ENCODE data around the gene UBR4. TPM values are rescaled to one million over a fixed set of nuclear protein-coding genes. Genes with fewer than 3 reads are reported as not detected.

Gene UBR4
- total and polyA plus RNA-seq, 11 donors: 44.8 to 150 (median 87.2) TPM

DNA sequence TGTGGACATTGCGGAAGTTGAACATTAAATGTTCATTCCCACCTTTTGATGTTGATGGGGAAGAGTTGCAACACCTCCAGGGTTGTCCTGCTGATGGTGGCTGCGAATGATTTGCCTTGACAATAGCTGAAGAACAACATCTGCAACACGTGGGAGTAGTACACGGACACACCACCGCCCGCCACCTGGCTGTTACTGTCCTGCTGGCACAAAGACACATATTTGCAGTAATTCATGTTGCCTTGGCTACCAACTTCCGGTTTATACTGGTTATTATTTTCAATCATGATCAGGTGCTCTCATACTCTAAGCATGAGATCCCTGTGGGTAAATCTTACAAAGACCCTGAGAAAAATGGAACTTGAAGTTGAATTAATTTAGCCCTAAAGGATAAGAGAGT is 55.2 kb downstream of the UBR4 start:
- Histone ChIP-seq H3K4me1 (peaks cover 0 to 37% (median 10%) of the 10 kb centered on the region in 12 donors), H3K4me3 (no peak overlapping the region), H3K27me3 (no peaks in the 10 kb centered on the region), H3K27ac (peak overlapping the region in 6 of 12 donors; percentile 15 to 59 (median 44)), H3K9me3 (no peaks in the 10 kb centered on the region), H3K36me3 (peaks cover 4 to 100% (median 100%) of the 10 kb centered on the region in 9 donors)
- TF ChIP-seq, protein P1, sequence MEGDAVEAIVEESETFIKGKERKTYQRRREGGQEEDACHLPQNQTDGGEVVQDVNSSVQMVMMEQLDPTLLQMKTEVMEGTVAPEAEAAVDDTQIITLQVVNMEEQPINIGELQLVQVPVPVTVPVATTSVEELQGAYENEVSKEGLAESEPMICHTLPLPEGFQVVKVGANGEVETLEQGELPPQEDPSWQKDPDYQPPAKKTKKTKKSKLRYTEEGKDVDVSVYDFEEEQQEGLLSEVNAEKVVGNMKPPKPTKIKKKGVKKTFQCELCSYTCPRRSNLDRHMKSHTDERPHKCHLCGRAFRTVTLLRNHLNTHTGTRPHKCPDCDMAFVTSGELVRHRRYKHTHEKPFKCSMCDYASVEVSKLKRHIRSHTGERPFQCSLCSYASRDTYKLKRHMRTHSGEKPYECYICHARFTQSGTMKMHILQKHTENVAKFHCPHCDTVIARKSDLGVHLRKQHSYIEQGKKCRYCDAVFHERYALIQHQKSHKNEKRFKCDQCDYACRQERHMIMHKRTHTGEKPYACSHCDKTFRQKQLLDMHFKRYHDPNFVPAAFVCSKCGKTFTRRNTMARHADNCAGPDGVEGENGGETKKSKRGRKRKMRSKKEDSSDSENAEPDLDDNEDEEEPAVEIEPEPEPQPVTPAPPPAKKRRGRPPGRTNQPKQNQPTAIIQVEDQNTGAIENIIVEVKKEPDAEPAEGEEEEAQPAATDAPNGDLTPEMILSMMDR (IDR thresholded peaks at IDR 0.05): no peak
- no peak for TF ChIP-seq POLR2A (IDR thresholded peaks at IDR 0.05)
- intact Hi-C loops (cut with DNase I): no loop called here
- DNase-seq (no peak), ATAC-seq (no peak)
- WGBS, 4 donors: 65 to 81% (median 75%) methylated on average over 7 of the region's 7 CpGs

DNA sequence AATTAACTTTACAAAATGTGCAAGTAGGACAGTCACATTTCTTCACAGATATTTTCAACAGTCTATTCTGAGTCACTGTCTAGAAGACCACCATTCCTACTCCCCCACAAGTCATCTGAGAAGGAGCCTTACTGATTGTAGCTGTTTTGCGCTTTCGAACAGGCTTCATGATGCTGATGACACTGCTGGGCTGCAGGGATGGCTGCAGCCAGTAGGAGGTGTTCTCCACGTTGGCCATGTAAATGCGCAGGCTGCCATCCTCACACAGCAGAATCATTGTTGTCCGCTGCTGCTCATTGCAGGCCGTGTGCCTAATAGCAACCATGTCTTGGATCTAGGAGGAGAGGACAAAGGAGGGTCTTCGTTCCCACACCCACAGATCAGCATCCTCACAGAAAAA is 56.9 kb downstream of the UBR4 start:
- DNase-seq: no peak
- TF ChIP-seq POLR2A (IDR thresholded peaks at IDR 0.05): no peak
- TF ChIP-seq, protein P1 (IDR thresholded peaks at IDR 0.05): no peak
- H3K27me3 ChIP-seq: no peaks in the 10 kb centered on the region
- ATAC-seq: no peak
- 90 to 96% (median 92%) methylated on average over 7 of the region's 7 CpGs for WGBS, 4 donors
- H3K36me3 ChIP-seq: peaks cover 6 to 100% (median 100%) of the 10 kb centered on the region in 9 donors
- H3K4me3 ChIP-seq: no peak overlapping the region
- intact Hi-C loops (cut with DNase I): no loop called here
- no peak overlapping the region for H3K27ac ChIP-seq
- peaks cover 0 to 37% (median 10%) of the 10 kb centered on the region in 12 donors for H3K4me1 ChIP-seq
- H3K9me3 ChIP-seq: no peaks in the 10 kb centered on the region

DNA sequence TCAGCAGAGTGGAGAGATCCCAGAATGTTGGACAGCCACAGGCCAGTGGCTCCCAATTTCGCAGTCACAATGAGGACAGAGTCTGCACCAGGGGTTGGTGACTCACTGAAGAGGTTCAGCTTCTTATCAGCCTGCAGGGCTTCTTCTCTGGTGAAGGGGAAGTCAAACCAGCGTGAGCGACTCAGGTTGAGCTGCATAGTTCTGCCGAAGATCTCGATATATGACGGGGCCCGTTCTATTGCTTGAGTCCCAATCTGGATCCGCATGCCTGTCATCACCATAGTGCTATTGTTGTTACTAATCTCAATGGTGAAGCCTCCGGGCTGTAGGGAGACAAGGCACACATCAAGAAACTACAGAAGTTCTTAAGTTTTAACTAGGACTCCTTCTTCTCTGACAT is 58.5 kb downstream of the UBR4 start:
- H3K36me3 ChIP-seq: peaks cover 6 to 100% (median 100%) of the 10 kb centered on the region in 9 donors
- intact Hi-C loops (cut with DNase I): no loop called here
- ATAC-seq: no peak
- no peak overlapping the region for H3K4me3 ChIP-seq
- H3K4me1 ChIP-seq: peaks cover 0 to 23% (median 6%) of the 10 kb centered on the region in 12 donors
- no peaks in the 10 kb centered on the region for H3K9me3 ChIP-seq
- no peaks in the 10 kb centered on the region for H3K27me3 ChIP-seq
- no peak overlapping the region for H3K27ac ChIP-seq
- no peak for DNase-seq
- TF ChIP-seq, protein P1 (IDR thresholded peaks at IDR 0.05): no peak
- no peak for TF ChIP-seq POLR2A (IDR thresholded peaks at IDR 0.05)
- 60 to 76% (median 62%) methylated on average over 9 of the region's 9 CpGs for WGBS, 4 donors

DNA sequence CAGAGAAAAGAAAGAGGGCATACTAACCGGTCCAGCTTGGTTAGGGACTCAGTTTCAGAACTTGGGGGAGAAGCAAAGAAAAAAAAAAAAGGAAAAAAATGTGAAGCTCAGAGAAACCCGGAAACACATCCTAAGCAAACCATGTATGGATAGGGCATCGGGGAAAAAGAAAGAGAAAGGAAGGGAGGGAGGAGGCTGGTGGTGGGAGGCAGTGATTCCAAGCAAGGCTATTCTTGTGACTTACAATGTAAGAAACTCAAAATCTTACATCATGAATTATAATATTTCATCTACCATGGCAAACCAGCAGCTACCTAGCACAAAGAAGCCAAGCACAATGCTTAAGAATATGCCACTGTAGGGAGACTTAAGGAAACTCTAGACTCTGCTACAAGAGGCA is 60.3 kb downstream of the UBR4 start:
- Histone ChIP-seq H3K27me3 (no peaks in the 10 kb centered on the region), H3K36me3 (peaks cover 6 to 100% (median 100%) of the 10 kb centered on the region in 9 donors), H3K4me1 (peaks cover 0 to 5% (median 0%) of the 10 kb centered on the region in 12 donors), H3K9me3 (no peaks in the 10 kb centered on the region), H3K4me3 (no peak overlapping the region), H3K27ac (no peak overlapping the region)
- 76 to 88% (median 86%) methylated on average over 3 of the region's 3 CpGs for WGBS, 4 donors
- TF ChIP-seq POLR2A (IDR thresholded peaks at IDR 0.05): no peak
- TF ChIP-seq, protein P1 (IDR thresholded peaks at IDR 0.05): no peak
- no peak for ATAC-seq
- DNase-seq: no peak
- intact Hi-C loops (cut with DNase I): no loop called here
